CD14-positive monocyte (primary cell): ENCODE measurements around the gene HLA-F. TPM values are rescaled to one million over a fixed set of nuclear protein-coding genes. Genes with fewer than 3 reads are reported as not detected.

ENCODE experiments used
- DNase-seq, 3 donors: peaks; one replicate each; pipeline ENCODE4 v3.0.0-alpha.2; 2011 to 2022
- H2AFZ ChIP-seq: 2 replicates; pipeline ENCODE4 v1.6.0; 2012; ENCODE audit warnings: mild to moderate bottlenecking, low read depth, low read length, inconsistent platforms; ENCODE audit not compliant: insufficient read depth, poor library complexity, severe bottlenecking
- H3K27ac ChIP-seq, 2 donors: 1 replicate in 1 of 2; 2 replicates in 1 of 2; pipeline ENCODE4 v1.5.1; 2012 to 2013; ENCODE audit warnings: low read length in 2 of 2, control low read depth in 1 of 2, inconsistent platforms in 1 of 2, low read depth in 1 of 2, mild to moderate bottlenecking in 1 of 2
- H3K27me3 ChIP-seq, 2 donors: one replicate each; pipeline versions ENCODE4 v1.6.0 to v1.6.1; 2011 to 2013; ENCODE audit warnings: low read length in 2 of 2; ENCODE audit not compliant: control insufficient read depth in 2 of 2, insufficient read depth in 2 of 2
- H3K36me3 ChIP-seq, 2 donors: replicated peaks in 1 of 2; 1 replicate in 1 of 2; 2 replicates in 1 of 2; pipeline versions ENCODE4 v1.5.1 to v1.6.1; 2012 to 2013; ENCODE audit warnings: low read length in 2 of 2, control low read depth in 1 of 2, inconsistent platforms in 1 of 2, mild to moderate bottlenecking in 1 of 2; ENCODE audit not compliant: insufficient read depth in 2 of 2, control insufficient read depth in 1 of 2
- H3K4me1 ChIP-seq, 2 donors: 1 replicate in 1 of 2; 2 replicates in 1 of 2; pipeline versions ENCODE4 v1.5.1 to v1.6.1; 2012 to 2013; ENCODE audit warnings: low read length in 2 of 2, control low read depth in 1 of 2, inconsistent platforms in 1 of 2, mild to moderate bottlenecking in 1 of 2, moderate library complexity in 1 of 2; ENCODE audit not compliant: insufficient read depth in 2 of 2, control insufficient read depth in 1 of 2
- H3K4me2 ChIP-seq: replicated peaks from 2 replicates; pipeline ENCODE3; 2012; ENCODE audit warnings: low read length, moderate library complexity, mild to moderate bottlenecking; ENCODE audit not compliant: poor library complexity, severe bottlenecking; ENCODE audit errors: extremely low read depth
- H3K4me3 ChIP-seq, 3 experiments: fragments of 200-600 bp in 1 of 3; sonication (generic) in 1 of 3; replicated peaks in 1 of 3; 1 replicate in 2 of 3; 2 replicates in 1 of 3; pipeline ENCODE4 v1.5.1; 2011 to 2013; ENCODE audit warnings: low read length in 3 of 3, mild to moderate bottlenecking in 3 of 3, control low read depth in 2 of 3, low read depth in 2 of 3, inconsistent platforms in 1 of 3, moderate library complexity in 1 of 3
- H3K79me2 ChIP-seq: 2 replicates; pipeline ENCODE4 v1.6.0; 2012; ENCODE audit warnings: mild to moderate bottlenecking, control low read depth, inconsistent platforms, low read length, moderate library complexity; ENCODE audit not compliant: insufficient read depth
- H3K9ac ChIP-seq: 2 replicates; pipeline ENCODE4 v1.6.0; 2017; ENCODE audit warnings: low read length, mild to moderate bottlenecking; ENCODE audit not compliant: insufficient read depth, poor library complexity, severe bottlenecking
- H3K9me3 ChIP-seq, 2 donors: replicated peaks in 1 of 2; 1 replicate in 1 of 2; 2 replicates in 1 of 2; pipeline versions ENCODE4 v1.5.1 to v1.6.1; 2012 to 2013; ENCODE audit warnings: low read length in 2 of 2, control low read depth in 1 of 2; ENCODE audit not compliant: control insufficient read depth in 1 of 2, insufficient read depth in 1 of 2
- H4K20me1 ChIP-seq: 2 replicates; pipeline ENCODE4 v1.6.0; 2012; ENCODE audit warnings: mild to moderate bottlenecking, low read length, control low read depth, moderate library complexity; ENCODE audit not compliant: insufficient read depth
- H3K27ac Mint-ChIP-seq, 7 donors: one replicate each; pipeline ENCODE4 v1.8.0; 2020; ENCODE audit warnings: mild to moderate bottlenecking in 7 of 7, mixed read lengths in 7 of 7, moderate library complexity in 6 of 7, inconsistent platforms in 2 of 7
- H3K27me3 Mint-ChIP-seq, 3 donors: one replicate each; pipeline ENCODE4 v1.8.0; 2021 to 2022; ENCODE audit warnings: low read depth in 3 of 3, mild to moderate bottlenecking in 3 of 3, mixed read lengths in 3 of 3, moderate library complexity in 3 of 3, inconsistent platforms in 1 of 3
- H3K36me3 Mint-ChIP-seq, 2 donors: one replicate each; pipeline ENCODE4 v1.8.0; 2020; ENCODE audit warnings: mixed read lengths in 2 of 2, inconsistent platforms in 1 of 2, mild to moderate bottlenecking in 1 of 2
- H3K4me1 Mint-ChIP-seq: one replicate; pipeline ENCODE4 v1.8.0; 2020; ENCODE audit warnings: mild to moderate bottlenecking, mixed read lengths
- H3K4me3 Mint-ChIP-seq, 2 donors: one replicate each; pipeline ENCODE4 v1.8.0; 2020; ENCODE audit warnings: mild to moderate bottlenecking in 2 of 2, mixed read lengths in 2 of 2, moderate library complexity in 1 of 2
- H3K9me3 Mint-ChIP-seq, 7 donors: one replicate each; pipeline ENCODE4 v1.8.0; 2020 to 2022; ENCODE audit warnings: mixed read lengths in 7 of 7, mild to moderate bottlenecking in 6 of 7, moderate library complexity in 6 of 7, inconsistent platforms in 2 of 7
- WGBS: methylation state at CpG from one replicate; pipeline ENCODE4 v1.1.5; 2013; ENCODE audit warnings: missing lambda C conversion rate; ENCODE audit not compliant: insufficient coverage; 5-methylcytosine and 5-hydroxymethylcytosine counted together
- intact Hi-C, 2 donors: fragments of 100-400 bp; cut with micrococcal nuclease; formaldehyde crosslinking; loops; one replicate each; pipeline versions ENCODE4 v1.15.0 to v1.15.1; 2023
- polyA plus RNA-seq, 3 donors: library from polyadenylated mRNA; depleted of rRNA in 1 of 3; unstranded in 2 of 3; stranded (reverse) in 1 of 3; fragments of 300-500 nt in 2 of 3; fragments of >200 nt in 1 of 3; fragmentation: Illumina TruSeq in 2 of 3; gene quantifications; 1 replicate in 2 of 3; 2 replicates in 1 of 3; pipeline ENCODE4 v1.2.3, GENCODE V29; 2012 to 2021
- TF ChIP-seq, protein P1 (sequence below): fragments of 200-600 bp; IDR thresholded peaks from one replicate; pipeline ENCODE4 v1.8.0; 2022; ENCODE audit warnings: antibody characterized with exemption, mild to moderate bottlenecking

Gene HLA-F
- polyA plus RNA-seq, 3 donors, result 283 to 816 (median 394) TPM

DNA sequence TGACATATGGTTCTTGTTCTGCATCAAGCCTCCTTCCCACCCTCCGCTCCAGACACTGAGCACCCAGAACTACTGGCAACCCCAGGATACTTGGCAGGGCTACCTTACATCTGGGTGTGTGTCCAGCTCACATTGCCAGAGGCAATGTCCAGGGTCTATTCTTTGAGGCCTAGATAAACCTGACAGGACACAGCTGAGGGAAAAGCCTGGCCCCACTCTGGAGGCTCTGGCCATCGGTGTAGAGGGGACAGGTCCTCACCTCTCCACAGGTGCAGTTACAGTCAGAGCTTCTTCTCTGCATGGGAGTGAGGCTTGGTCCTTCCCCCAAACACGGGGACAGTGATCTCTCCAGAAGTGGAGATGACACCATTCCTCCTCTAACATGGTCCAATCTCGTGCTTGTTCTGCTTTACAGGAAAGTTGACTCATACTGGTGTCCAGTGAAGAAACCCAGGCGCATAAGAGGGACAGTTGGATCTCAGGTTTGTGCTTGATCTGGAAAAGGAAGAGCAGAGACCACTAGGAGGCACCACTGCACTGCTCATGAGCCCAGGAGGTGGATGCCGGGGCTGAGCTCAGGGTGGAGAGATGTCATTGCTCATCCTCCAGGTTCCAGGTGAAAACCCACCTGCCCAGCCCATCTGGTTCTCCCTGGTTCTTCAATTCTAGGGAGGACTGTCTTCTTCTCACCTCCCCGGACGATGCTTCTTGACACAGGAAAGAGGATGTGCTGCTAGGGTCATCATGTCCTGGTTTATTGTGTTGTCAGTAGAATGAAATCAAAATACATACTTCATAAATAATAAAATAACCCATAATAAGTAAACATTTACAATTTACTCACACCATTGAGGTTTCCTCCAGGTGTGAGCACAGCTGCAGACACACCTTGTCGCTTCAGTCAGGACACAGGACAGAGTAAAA is 14.7 kb downstream of the HLA-F start:
- Mint-ChIP-seq H3K36me3 (peaks cover 0 to 10% of the 10 kb centered on the region in 2 donors), H3K27ac (peak overlapping the region in 2 of 7 donors; percentile 48 to 53), H3K4me3 (no peak overlapping the region), H3K4me1 (peaks cover 15% of the 10 kb centered on the region), H3K9me3 (peaks cover 0 to 7% (median 1%) of the 10 kb centered on the region in 7 donors), H3K27me3 (peaks cover 0 to 3% (median 1%) of the 10 kb centered on the region in 3 donors)
- H3K9me3 ChIP-seq, result no peaks in the 10 kb centered on the region
- no peaks in the 10 kb centered on the region for H3K79me2 ChIP-seq
- H3K4me3 ChIP-seq, result no peak overlapping the region
- H4K20me1 ChIP-seq, result no peaks in the 10 kb centered on the region
- no peak overlapping the region for H3K9ac ChIP-seq
- H3K27me3 ChIP-seq, result no peaks in the 10 kb centered on the region
- DNase-seq, result peak; percentile 75 to 90 (median 79)
- no peaks in the 10 kb centered on the region for H3K4me1 ChIP-seq
- intact Hi-C loops, result loop anchor here (2.0 to 10.0 kb wide), 3 partner anchors 15 to 97 kb away; no protein-coding TSS in a partner anchor
- 39% methylated on average over 4 of the region's 9 CpGs for WGBS
- H3K36me3 ChIP-seq, result no peaks in the 10 kb centered on the region
- H3K4me2 ChIP-seq, result no peak overlapping the region
- H3K27ac ChIP-seq, result no peak overlapping the region
- TF ChIP-seq, protein P1, sequence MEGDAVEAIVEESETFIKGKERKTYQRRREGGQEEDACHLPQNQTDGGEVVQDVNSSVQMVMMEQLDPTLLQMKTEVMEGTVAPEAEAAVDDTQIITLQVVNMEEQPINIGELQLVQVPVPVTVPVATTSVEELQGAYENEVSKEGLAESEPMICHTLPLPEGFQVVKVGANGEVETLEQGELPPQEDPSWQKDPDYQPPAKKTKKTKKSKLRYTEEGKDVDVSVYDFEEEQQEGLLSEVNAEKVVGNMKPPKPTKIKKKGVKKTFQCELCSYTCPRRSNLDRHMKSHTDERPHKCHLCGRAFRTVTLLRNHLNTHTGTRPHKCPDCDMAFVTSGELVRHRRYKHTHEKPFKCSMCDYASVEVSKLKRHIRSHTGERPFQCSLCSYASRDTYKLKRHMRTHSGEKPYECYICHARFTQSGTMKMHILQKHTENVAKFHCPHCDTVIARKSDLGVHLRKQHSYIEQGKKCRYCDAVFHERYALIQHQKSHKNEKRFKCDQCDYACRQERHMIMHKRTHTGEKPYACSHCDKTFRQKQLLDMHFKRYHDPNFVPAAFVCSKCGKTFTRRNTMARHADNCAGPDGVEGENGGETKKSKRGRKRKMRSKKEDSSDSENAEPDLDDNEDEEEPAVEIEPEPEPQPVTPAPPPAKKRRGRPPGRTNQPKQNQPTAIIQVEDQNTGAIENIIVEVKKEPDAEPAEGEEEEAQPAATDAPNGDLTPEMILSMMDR, result peak; percentile 83
- H2AFZ ChIP-seq, result no peak overlapping the region

- H3K27ac Mint-ChIP-seq, result peak overlapping the region in 1 of 7 donors; percentile 60
- H3K36me3 ChIP-seq, result peaks cover 0 to 5% of the 10 kb centered on the region in 2 donors
- H3K9ac ChIP-seq, result no peak overlapping the region
- TF ChIP-seq, protein P1, result no peak
- DNase-seq, result no peak
- no peaks in the 10 kb centered on the region for H4K20me1 ChIP-seq
- no peaks in the 10 kb centered on the region for H3K4me1 ChIP-seq
- WGBS, result no CpG with 5 or more reads among the region's 4 CpGs
- H3K4me3 Mint-ChIP-seq, result no peak overlapping the region
- H3K79me2 ChIP-seq, result no peaks in the 10 kb centered on the region
- peaks cover 0 to 3% (median 1%) of the 10 kb centered on the region in 3 donors for H3K27me3 Mint-ChIP-seq
- peaks cover 0 to 14% of the 10 kb centered on the region in 2 donors for H3K36me3 Mint-ChIP-seq
- no peak overlapping the region for H3K27ac ChIP-seq
- H3K4me2 ChIP-seq, result no peak overlapping the region
- no peaks in the 10 kb centered on the region for H3K27me3 ChIP-seq
- no peak overlapping the region for H2AFZ ChIP-seq
- H3K4me3 ChIP-seq, result no peak overlapping the region
- H3K9me3 ChIP-seq, result no peaks in the 10 kb centered on the region
- peaks cover 10% of the 10 kb centered on the region for H3K4me1 Mint-ChIP-seq
- intact Hi-C loops, result loop anchor here (2.0 to 10.0 kb wide), 3 partner anchors 13 to 95 kb away; no protein-coding TSS in a partner anchor
- H3K9me3 Mint-ChIP-seq, result peaks cover 0 to 7% (median 1%) of the 10 kb centered on the region in 7 donors
Measured at GRCh38 chr6:29739136-29739881, 16.1 kb downstream of the HLA-F start.
